ENCODE data around the gene EXOC3L1.

The EXOC3L1 gene

DNA sequence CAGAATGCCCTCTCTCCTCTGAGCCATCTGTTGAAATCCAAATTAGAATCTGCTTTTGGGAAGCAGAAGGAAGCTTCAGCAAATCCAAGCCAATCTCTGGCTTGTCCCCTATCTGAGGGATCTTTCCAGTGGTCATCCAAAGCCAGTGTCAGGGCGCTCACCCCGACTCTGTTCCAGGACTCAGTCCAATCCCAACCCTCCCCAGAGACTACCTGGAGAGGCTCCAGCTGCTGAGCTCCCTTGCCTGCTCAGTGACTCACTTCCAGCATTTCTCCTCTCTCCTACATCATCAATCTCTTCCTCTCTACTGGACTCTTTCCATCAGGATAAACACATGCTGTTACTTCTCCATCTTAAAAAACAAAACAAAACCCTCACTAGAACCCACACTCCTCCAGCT lies 8.6 kb downstream of the EXOC3L1 start:
- DNase-seq: no peak

DNA sequence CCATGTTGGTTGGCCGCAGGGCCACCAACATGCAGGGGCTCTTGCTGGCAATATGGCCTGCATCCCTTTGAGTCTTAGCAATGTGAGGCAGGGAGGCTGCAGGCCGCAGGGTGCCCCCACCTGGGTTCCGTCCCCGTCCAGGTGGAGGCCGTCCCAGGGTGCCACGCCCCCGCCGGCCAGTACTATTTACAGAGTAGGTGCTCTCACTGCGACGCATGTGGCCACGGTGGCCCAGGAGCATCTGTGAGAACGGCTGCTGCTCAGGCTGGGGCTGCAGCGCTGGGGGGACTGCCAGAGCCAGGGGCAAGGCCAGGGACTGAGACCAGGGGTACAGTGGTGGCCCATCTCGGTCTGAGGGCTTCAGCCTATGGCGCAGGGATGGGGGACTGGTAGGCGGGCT lies 9.8 kb downstream of the EXOC3L1 start:
- DNase-seq: no peak

DNA sequence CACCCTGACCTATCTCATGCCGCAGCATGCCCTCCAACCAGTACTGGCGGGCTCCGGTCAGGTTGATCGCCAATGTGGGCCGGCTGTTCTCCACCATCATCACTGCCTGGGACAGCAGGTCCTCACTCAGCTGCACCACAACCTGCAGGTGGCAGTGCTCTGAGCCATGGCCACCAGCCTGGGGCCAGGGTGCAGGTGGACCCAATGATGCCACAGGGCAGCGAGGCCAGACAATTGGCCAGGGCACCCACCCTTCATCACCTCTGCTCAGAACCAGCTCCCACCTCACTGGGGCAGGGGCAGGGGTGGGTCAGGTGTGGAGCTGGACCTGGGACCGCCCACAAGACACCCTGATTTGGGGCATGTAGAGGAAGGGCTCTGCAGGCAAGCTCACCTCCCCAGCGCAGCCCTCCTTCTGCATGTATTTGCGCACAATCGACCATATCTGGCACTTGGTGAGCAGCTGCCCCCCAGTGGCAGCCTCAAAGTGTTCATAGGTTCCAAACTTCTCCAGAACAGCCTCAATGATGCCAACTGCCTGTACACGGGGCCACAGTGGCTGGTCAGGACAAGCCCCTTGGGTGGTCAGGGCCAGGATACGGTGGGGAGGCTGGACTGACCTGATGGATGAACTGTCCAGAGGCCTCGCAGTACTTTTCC lies 10.4 kb downstream of the EXOC3L1 start:
- DNase-seq: peak in 1 of 2 experiments; percentile 17

DNA sequence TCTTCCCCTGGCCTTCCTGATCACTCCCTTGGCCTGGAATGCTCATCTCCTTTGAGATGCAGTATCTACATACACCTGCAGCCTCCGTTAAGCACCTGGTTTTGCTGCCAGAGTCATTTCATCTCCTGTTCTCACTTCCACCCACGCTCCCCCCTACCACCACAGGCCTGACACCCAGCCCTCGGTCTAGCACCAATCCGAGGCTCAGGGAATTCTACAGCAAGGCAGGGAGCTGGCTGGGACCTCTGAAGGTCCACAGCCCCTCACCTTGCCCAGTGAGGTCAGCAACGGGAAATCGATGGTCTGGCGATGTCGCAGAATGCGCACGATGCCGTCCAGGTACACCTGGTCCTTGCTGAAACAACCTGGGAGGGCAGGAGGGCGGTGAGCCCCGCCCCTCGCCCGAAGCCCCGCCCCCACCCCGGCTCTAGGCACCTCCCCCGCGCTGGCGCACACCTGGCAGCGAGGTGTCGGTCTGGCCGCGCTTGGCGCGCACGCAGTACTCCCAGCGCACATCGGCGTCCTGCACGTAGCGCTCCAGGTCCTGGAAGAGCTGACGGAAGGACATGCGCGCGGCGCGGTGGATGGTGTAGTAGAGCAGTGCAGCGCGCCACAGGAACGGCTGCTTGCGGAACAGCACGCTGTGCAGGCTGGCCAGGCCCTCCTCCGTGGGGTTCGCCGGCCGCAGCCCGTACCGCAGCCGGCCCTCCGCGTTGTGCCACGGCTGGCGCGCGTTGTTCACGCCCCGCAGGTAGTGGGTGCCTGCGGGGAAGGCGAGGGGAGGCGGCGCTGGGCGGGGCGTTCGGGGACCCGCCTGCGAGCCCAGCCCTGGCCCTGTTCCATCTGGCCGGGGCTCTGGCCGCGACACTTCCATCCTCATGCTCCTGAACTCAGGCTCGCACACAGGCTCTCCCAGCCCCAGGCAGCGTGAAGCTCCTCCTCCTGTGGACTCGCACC lies 11.9 kb downstream of the EXOC3L1 start:
- DNase-seq: peak; percentile 38 to 77

DNA sequence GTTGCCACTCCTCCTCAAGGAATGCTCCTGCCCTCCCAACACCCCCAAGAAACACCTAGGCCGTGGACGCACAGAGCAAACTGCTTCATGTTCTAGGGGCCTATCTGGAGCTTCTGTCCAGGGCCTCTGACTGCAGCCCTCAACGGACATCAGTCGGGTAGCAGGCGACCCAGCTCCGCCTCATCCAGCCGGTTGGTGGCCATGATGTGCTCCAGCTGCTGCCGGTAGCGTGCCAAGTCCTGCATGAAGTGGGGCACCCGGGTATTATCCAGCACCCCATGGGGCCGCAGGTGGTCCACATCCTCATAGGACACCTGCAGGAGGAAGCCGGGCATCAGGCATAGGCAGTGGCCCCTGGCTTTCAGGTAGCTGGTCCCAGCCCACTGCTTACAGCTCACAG lies 13.3 kb downstream of the EXOC3L1 start:
- DNase-seq: no peak

DNA sequence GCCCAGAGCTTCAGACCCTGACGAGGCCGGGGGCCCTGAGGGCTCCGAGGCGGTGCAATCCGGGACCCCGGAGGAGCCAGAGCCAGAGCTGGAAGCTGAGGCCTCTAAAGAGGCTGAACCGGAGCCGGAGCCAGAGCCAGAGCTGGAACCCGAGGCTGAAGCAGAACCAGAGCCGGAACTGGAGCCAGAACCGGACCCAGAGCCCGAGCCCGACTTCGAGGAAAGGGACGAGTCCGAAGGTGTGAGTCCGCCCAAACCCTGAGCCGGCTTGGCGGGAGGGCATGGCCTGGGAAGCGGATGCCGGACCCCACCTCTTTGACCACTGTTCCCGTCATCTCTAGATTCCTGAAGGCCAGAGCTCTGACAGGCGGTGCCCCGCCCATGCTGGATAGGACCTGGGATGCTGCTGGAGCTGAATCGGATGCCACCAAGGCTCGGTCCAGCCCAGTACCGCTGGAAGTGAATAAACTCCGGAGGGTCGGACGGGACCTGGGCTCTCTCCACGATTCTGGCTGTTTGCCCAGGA lies 15.2 kb downstream of the EXOC3L1 start:
- DNase-seq: no peak

DNA sequence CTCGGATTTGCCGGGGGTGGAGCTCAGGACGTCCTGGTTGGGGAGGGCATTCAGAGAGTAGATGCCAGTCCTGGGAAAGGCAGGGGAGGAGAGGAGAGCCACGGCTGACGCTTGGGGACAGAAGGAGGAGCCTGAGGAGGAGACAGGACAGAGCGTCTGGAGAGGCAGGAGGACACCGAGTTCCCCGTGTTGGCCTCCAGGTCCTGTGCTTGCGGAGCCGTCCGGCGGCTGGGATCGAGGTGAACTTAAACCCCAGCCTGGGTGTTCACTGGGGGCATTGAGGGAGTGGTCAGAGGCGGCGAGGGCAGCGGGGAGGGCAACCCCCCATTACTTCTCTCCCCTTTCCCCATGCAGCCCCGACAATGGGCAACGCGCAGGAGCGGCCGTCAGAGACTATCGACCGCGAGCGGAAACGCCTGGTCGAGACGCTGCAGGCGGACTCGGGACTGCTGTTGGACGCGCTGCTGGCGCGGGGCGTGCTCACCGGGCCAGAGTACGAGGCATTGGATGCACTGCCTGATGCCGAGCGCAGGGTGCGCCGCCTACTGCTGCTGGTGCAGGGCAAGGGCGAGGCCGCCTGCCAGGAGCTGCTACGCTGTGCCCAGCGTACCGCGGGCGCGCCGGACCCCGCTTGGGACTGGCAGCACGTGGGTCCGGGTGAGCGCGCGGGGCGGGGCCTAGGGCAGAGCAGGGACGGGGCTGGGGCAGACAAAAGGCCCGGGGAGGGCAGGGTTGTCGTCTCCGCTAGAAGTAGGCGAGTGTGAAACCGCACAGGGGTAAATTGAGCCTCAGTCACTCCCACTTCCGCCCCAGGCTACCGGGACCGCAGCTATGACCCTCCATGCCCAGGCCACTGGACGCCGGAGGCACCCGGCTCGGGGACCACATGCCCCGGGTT lies 15.9 kb downstream of the EXOC3L1 start:
- DNase-seq: peak; percentile 84 to 90

DNA sequence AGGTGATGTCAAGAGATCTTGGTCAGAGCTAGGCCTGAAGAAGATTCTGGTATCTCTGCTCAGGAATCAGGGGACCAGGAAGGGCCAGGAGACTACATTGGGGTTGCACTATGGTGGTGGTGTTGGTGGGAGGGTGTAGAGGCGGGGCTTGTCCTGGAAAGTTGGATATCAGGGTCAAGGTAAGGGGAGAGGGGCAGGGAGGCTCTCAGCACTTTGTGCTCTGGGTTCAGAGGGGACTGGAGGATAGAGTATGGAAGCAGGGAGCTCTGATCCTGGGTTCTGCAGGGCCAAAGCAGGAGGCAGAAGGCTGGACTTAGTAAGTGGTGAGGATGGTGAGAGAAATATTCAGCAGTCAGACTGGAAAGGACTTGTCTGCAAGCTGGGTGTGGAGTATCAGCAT lies 16.6 kb downstream of the EXOC3L1 start:
- DNase-seq: no peak

DNA sequence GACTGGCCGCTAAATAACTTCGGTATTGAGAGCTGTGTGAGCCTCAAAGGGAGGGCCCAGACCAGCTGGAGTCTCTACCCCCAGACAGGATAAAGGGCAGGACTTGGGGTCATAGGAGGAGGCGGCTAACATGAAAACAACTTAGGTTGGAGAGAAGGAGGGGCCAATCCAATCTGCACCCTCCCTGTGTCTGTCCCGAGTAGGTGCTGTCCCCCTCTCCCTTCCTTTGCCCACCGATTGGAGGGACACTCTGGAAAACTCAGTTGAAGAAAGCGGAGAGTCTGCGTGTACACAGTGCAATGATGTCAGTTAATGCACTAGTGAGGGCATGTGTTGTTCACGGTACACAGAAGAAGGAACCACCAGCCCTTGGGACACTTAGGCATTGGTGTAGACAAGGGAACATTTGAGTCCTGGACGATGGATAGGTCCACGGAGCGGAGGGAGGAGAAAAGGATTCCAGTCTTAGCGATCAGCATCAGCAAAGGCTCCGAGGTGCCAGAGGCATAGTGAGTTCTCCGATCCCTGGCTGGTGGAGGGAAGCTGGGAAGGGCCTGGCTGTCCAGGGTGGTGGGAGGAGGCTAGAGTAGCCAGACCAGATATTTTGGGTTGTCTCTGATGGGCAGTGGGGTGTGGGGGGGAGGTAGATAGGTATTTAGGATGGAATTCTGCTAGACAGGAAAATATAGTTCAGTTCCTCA lies 18.8 kb downstream of the EXOC3L1 start:
- DNase-seq: no peak

DNA sequence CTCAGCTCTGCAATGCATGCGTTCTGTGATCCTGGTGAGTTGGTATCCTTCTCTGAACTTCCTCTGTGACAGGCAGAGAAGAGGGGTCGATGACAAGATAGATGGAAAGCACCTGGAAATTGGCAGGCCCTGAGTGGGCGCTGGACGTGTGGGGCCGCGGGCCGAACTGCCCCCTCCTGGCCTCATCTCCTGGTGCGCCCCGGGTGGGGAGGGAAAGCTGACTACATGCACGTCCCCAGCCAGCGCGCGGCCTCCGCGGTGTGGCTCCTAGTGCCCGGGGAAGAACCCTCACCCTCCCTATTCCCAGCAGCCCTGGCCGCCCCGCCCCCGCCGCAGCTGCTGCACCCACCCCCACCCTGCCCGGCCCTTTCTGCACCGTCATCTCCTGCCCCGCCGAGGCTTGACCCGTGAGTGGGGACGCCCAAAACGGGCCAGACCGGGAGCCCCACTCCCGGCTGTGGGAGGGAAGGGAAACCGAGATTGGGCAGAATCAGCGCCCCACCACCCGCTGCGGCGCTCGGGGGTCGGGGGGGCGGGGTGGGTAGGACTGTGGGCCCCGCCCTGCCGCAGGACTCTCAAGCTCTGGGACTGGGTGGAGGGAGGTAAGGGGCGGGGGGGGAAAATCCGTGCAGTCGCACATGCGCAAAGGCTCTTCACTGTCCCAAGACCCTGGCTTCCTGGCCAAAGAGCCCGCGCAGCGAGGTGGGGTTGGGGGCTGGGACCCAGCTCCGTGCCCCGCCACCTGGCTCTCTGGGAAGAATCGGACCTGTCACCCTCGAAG lies 19.6 kb downstream of the EXOC3L1 start, which contains the start of gene NOL3:
Gene NOL3, plus strand, starts transcription at position 371 of the 781 bp plus-strand sequence.
- peak; percentile 86 to 88 for DNase-seq

DNA sequence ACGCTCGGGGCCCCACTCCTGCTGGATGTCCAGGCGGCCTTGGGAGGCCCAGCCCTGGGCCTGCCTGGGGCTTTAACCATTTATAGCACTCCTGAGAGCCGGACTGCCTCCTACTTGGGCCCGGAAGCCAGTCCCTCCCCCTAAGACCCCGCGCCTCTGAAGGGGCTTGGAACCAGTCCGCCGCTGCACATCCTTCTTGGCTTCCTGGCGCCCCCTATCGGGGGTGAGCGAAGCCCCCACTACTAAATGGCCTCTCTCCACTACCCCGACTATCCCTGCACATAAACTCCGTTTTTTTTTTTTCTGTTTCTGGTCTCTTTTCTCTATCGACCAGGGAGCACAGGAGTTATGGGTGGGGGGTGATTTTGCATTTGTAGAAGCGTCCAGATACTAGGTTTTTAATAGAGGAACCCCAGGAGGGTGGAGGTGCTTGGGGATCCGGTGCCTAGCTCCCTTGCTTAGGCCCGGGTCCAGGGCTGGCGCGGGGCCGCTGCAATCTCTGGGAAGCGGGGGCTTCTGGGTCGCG lies 20.2 kb downstream of the EXOC3L1 start:
- DNase-seq: peak; percentile 33 to 67

DNA sequence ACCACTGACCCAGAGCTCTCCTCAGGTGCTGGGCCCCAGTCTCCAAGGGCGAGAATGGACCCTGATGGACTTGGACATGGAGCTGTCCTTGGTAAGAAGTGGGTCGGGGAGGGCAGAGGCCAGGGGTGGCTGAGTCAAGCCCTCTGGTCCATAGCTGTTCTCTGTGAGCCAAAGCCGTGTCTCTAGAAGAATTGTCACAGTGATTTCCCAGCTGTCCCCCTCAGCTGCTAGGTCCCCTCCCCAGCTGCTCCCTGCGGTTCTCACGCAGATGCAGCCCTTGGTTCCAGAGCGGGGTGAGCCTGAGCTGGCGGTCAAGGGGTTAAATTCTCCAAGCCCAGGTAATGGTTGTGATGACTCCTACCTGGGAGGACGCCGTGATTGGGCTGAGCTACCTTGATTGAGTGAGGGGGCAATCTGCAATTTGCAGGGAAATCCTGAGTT lies 20.9 kb downstream of the EXOC3L1 start:
- DNase-seq: no peak

DNA sequence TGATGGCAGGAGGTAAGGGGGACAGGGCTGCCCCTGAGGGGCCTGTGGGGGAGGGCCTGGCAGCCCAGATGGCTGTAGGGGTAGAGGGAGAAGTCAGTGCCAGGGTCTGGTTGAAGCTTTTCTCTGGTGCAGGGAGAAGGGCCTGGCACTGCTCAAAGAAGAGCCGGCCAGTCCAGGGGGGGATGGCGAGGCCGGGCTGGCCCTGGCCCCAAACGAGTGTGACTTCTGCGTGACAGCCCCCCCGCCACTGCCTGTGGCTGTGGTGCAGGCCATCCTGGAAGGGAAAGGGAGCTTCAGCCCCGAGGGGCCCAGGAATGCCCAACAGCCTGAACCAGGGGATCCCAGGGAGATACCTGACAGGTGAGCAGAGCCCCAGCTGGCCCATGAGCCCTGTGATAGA lies 22.3 kb downstream of the EXOC3L1 start:
- no peak for DNase-seq

DNA sequence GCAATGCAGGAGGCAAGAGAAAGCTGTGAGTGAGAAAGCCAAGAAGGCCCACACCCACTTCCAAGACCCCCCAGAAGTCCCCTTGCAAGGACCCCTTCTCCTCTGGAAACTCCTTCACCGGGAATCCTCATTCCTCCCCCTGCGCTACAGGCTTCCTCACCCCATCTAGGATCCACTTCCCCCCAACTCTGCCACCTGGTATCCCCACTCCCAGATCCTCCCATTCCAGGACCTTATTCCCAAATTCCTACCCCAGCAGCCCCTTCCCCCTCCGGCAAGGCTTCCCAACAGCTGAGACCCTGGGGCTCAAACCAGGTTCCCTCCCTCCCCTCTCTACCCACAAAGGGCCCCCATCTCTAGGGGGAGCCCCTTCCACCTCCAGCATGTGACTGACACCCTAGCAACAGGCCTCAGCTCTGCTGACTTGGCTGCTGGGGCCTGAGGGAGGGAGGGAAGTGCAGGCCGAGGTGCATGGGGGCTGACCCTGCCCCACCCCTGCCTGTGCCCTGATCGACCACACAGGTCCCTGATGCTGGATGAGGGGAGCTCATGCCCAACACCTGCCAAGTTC lies 23.3 kb downstream of the EXOC3L1 start:
- no peak for DNase-seq

DNA sequence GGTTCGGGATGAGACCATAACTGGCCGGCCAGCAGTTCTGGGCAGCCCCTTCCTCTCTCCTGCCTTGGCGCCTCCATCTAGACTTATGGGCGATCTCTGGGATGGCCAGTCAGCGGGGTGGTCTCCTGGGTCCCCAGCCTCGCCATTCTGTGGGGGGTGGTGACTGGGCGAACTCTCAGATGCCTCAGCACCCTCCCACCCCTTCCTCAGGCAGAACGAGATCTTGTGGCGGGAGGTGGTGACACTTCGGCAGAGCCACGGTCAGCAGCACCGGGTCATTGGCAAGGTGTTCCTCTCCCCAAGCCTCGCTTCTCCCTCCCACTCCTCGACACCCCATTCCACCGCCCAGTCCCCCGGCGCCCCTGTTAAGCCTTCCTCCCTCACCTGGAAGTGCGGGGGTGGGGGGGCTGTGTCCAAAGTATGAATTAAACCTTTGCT lies 23.8 kb downstream of the EXOC3L1 start:
- DNase-seq: no peak

DNA sequence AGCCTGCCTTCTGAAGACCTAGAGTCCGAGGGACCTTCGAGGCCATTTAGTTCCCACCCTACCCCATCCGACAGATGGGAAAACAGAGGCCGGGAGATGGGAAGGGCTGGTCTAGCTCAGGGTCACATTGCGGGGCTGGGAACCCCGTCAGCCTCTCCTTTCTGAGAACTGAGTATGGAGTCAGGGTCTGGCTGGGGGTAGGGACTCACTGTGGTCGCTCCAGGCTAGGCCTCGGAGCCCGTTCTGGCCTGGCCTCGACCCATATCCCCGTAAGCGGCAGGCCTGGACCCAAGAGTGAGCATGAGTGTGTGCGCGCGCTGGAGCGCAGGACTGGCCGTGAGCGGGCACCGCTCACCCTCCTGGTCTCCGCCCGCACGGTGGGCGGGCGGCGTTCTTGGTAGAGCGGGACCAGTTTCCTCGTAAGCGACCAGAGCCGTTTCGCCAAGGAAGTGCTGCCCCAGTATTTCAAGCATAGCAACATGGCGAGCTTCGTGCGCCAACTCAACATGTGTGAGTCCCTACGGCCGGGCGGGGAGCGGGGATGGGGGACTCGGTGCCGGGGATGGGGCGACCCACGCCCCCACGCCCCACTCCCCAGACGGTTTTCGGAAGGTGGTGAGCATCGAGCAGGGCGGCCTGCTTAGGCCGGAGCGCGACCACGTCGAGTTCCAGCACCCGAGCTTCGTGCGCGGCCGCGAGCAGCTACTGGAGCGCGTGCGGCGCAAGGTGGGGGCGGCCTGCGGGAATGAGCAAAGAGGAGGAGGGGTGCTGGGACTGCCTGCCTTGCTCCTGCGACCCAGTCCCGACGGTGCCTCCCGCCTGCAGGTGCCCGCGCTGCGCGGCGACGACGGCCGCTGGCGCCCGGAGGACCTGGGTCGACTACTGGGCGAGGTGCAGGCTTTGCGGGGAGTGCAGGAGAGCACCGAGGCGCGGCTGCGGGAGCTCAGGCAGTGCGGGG lies 24.5 kb downstream of the EXOC3L1 start:
- DNase-seq: no peak

DNA sequence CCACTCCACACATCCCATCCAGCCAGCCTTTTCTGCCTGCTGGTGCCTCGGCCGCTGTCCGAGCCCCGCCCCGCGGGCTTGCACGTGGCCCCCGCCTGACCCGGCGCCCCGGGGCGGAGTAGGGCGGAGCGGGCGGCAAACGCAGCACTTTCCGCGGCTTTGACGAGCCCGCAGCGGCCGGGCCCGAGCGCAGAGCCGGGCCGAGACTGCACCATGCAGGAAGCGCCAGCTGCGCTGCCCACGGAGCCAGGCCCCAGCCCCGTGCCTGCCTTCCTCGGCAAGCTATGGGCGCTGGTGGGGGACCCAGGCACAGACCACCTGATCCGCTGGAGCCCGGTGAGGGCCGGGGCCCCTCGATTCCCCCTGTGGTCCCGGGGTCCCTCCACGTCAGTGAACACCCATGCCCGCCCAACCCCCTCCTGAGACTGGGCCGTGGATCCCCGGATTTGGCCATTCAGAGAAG lies 25.3 kb downstream of the EXOC3L1 start, which contains the start of gene HSF4:
Gene HSF4, plus strand, starts transcription at position 147 of the 463 bp plus-strand sequence. Its CDS starts 67 bp downstream, at position 214.
- no peak for DNase-seq

DNA sequence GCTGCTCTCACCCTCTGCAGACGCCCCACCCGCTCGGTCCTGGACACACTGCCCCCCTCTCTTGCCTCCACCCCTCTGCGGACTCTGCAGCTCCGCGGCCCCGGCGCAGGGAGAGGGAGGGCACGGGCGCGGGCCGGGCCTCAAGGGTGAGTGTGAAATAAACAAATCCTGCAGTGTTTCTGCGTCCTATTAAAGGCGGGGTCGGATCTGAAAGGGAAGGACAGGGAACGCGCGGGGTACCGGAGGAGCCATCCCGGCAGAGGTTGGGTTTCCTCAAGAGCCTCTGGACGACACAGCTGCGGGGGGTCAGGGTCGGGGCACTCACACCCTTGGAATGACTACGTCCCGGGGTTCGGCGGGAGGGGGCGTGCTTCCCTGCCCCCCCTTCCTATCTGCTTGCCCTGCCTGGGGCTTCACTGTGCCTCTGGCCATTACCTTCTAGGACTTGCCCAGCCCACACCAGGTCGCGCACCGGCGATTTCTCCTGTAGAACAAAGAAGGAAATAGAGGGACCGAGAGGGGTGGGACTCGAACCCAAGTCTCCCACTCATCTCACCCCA lies 25.9 kb downstream of the EXOC3L1 start:
- no peak for DNase-seq
